Measurements from ENCODE around the gene C16orf96.
"Not testable (repeated sequence)": the region's sequence is repeated elsewhere in the genome, so short reads cannot be mapped to it uniquely, and the experiment has no call there.

C16orf96 gene

DNA sequence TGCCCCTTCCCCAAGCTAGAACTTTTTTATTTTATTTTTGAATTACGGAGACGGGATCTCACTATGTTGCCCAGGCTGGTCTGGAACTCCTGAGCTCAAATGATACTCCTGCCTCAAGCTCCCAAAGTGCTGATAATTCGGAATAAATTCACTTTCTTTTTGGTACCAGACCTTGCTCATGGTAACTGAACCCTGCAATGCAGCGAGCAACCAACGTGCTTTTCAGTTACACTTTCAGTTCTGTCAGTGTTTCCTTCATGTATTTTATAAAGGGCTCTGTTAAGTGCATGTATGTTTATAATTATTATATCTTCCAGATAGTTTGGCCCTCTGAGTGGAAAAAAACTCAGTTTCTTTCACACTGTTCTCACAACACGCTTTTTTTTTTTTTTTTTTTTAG is 13.9 kb downstream of the C16orf96 start:
- DNase-seq, result no peak

DNA sequence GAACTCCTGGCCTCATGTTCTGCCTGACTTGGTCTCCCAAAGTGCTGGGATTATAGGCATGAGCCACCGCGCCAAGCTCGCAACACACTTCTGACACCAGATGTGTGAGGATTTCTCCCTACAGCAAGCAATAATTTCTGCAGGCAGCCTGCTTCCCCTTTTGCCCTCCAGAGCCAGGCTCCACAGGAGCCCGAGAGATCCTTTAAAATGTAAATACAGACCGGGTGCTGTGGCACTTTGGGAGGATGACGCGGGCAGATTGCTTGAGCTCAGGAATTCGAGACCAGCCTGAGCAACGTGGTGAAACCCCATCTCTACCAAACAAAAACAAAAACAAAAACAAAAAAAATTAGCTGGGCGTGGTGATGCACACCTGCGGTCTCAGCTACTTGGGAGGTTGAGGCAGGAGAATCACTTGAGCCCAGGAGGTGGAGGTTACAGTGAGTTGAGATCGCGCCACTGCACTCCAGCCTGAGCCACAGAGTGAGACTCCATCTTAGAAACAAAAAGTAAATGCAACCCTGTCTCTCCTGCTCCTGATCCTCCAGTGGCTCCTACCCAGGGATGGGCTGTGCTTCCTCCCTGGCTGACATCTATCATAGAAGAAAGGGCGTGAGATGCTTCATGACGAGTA is 14.7 kb downstream of the C16orf96 start:
- DNase-seq, result peak; percentile 67

DNA sequence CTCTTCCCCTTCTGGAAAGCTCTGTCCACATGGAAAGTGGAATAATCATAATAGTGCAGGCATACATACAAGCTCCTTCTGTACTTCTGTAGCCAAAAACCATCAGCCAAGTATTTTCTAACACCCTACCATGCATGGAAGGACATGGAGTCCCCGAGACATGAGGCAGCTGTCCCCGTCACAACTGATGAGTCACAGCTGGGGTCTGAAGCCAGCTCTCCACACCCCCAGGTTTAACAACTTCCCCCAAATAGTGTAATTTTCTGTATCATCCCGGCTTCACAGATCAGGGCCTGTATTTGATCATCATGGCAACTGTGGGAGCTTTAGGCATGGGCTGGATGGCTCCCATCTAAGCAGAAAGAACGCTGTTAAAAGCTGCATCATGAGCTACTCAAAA is 16.6 kb downstream of the C16orf96 start:
- no peak for DNase-seq

DNA sequence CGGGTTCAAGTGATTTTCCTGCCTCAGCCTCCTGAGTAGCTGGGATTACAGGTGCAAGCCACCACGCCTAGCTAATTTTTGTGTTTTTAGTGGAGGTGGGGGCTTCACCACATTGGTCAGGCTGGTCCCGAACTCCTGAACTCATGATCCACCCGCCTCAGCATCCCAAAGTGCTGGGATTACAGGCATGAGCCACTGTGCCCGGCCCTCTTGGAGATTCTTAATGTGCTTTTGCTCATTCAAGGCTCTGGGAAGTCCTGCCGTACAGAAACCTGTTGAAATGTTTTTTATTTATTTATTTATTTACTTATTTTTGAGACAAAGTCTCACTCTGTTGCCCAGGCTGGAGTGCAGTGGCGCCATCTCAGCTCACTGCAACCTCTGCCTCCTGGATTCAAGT is 17.8 kb downstream of the C16orf96 start:
- DNase-seq, result not testable (repeated sequence)

DNA sequence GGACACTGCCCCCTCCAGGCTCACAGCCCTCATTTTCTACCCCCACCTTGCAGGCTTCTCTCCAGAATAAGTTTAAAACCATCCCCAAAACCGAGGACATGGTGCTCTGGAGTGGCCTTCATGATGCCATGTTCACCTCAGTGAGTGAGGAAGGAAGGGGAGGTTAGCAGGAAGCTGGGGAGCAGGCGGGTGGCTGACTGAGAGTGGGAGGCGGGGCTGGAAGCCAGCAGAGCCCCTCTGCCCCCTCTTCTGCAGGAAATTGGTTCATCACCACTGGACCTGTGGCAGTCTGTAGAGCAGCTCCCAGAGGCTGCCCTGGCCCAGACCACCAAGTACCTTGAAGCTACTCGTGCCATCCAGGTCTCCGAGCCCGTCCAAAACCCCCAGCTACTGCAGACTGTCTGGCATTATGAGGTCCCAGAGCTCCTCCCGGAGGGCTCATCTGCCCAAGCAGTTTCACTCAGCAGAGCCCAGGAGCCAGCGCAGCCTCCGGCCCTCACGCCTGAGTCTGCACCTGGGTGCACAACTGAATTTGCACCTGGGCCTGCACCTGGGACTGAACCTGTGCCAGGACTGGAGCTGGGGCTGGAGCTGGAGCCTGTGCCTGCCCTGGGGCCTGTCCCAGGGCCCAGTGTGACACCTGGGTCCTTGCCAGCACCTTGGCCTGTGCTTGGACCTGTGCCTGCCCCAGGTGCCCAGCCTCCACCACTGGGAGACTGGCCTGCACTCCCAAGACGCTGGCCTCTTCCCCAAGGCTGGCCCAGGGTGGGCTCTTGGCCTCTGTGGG is 19.0 kb downstream of the C16orf96 start:
- DNase-seq, result no peak

DNA sequence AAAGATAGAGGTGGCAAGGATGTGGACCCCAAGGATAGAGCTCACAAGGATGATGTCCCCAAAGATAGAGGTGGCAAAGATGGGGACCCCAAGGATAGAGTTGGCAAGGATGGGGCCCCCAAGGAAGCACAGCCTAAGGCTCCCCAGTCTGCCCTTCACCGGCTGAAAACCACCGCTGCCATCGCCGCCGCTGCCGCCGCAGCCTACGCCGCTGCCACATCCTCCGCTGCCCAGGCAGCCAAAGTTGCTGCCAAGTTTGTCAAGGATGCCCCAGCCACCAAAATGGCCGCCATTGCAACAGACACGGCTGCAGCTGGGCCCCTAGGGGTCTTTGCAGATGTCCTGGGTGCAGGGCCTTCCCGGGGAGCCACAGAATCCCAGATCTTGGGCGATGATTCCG is 19.9 kb downstream of the C16orf96 start:
- DNase-seq, result no peak

DNA sequence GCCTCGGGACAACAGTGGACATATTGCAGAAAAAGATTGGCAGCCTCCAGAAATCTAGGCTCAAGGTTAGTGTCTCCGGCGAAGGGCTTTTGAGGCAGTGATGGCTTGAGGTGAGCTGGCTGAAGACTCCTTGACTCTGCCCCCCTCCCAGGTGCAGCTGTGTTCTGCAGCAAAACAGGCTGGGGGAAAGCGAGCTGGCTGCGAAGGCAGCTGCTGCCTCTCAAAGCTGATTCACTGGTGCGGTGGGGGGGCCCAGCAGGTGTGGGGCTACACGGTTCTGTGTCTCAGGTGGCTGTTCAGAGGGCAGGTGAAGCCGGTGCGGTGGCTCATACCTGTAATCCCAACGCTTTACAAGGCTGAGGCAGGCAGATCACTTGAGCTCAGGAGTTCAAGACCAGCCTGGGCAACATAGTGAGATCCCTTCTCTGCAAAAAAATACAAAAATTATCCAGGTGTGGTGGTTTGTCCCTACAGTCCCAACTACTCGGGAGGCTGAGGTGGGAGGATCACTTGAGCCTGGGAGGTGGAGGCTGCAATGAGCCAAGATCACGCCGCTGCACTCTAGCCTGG is 22.9 kb downstream of the C16orf96 start:
- DNase-seq, result no peak

DNA sequence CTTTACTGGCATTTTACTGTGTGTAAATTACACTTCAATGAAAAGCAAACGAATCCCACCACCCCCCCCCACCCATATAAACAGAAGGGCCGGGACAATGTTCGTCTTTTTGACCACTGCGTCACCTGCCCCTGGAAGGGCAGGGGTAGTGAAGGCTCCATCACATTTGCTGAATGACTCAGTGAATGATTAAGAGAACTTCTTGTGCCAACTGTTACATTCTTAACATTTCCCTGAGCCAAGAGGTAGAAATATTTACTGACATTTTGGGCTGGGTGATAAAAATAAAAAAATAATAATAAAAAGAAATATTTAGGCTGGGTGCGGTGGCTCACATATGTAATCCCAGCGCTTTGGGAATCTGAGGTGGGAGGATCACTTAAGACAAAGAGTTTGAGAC is 24.1 kb downstream of the C16orf96 start:
- no peak for DNase-seq

DNA sequence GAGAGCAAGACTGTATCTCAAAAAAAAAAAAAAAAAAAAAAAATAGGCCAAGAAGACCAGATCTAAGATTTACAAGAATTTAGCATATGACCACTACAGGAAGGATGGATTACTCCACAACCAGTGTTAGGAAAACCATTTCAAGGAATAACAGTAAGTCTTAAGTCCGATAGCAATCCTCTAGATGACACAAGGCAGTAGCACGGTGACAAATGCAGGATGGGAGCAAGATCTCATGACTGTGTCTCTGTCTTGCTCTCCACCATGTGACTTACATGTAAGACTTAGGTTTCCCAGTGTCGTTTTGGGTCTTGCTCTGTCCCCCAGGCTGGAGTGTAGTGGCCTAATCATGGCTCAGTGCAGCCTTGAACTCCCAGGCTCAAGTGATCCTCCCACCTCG is 27.8 kb downstream of the C16orf96 start:
- DNase-seq, result no peak

DNA sequence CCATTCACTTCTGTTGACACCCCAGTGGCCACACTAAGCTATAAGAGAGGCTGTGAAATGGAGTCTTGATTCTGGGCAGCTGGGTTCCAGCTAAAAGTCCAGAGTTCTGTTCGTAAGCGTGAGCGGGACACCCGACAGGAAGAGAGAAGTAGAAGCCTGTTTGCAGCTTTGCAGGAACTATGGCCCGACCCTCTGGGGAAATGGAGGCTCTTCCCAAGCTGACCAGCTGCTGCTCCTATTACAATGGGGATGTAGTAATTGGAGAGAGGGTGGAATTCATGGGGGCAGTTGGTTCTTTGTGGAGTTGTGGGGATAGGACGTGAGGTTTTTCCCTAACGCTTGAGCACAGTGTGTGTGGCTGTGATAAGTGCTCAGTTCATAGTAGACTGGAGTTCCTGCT is 30.2 kb downstream of the C16orf96 start:
- no peak for DNase-seq

DNA sequence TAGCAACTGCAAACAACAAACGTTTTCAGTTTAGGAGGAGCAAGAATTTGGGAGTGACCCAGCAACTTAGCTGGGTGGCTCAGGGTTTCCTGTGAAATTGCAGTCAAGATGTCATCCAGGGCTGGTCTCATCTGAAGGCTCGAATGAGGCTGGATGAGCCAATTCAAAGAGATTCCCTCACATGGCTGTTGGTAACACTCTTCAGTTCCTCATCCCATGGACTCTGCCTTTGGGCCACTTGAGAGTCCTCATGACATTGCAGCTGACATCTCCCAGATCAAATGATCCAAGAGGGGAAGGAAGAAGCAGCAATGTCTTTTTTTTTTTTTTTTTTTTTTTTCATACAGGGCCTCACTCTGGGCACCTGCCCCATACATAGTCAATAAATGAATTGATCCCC is 32.2 kb downstream of the C16orf96 start:
- DNase-seq, result no peak

DNA sequence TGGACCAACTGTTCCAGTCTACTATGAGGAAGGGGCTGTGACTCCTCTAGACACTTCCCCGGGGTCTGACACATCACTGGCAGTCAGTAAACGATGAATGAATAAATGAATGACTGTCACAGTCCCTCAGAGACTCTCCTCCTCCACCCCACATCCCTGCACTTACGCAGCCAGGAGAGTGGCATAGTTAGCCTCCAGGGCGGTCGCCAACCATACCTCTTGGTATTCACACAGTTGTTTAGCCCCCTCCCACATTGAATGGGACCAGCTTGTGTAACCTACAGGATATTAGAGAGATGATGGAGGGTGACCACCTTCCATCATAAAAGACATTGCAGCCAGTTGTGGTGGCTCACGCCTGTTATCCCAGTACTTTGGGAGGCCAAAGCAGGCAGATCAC is 32.8 kb downstream of the C16orf96 start:
- no peak for DNase-seq

DNA sequence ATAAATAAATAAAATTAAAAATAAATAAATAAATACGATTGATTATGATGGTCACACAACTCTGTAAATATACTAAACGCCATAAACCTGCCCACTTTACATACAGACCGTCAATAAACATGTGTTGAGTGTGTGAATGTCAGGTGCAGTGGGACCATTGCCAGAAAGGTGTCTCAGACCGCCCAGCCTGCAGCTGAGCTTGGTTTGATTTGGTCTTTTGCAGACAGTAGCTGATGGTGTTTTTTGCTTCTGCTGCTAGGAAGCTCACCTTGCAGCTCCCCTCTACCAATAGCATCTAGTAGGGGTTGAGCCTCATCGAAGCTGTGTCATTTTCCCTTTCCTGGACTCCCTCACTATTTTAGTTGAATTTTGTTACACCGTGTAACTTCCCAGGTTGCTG is 35.1 kb downstream of the C16orf96 start:
- DNase-seq, result no peak

DNA sequence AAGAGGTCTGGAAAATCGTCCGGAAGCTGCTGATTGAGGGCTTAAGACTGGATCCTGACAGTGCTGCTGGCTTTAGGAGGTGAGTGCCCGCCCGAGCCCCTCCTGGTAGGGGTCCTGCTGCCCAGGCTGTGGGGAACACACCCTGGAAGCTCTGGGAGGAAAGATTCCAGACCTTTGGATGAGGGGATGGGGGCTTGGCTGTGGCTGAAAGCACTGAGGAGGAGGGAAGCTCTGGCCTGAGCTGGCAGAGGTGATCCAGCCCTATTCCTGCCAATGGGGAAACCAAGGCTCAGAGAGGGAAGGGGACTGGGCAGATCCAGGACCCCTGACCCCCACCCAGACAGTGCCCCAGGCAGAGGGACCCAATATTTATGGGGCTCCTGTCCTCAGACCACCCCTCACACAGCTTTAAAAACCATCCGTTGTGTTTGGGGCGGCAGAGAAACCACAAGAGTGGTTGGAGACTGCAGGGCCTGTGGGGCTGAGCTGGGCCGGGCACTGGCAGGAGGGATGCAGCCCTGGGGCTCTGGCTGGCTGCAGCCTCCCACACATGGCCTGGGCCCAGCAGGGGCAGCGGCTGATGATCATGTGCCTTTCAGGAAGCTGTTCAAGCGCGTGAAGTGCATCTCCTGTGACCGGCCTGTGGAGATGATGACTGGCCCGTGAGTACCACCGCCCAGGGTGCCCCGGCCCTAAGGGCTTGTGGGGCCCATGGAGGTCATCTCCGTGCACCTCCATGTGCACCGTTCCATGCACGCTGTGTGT is 35.7 kb downstream of the C16orf96 start:
- no peak for DNase-seq

DNA sequence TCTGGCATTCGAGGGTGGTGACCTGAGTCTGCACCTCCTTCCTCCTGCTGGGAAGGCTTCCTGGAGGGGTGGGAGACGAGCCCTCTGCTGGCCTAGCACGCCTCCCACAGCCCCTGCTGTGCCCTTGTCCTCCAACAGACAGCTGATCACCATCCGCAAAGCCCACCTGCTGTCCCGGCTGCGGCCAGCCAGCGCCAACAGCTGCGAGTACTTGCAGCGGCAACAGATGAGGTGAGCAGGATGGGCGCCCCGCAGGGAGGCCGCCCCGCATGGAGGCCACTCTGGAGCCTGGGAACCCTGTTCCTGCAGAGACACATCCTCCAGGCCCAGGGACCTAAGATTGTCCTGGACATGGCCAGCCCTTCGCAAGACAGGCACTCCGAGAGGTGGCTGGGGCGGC is 36.9 kb downstream of the C16orf96 start:
- no peak for DNase-seq

DNA sequence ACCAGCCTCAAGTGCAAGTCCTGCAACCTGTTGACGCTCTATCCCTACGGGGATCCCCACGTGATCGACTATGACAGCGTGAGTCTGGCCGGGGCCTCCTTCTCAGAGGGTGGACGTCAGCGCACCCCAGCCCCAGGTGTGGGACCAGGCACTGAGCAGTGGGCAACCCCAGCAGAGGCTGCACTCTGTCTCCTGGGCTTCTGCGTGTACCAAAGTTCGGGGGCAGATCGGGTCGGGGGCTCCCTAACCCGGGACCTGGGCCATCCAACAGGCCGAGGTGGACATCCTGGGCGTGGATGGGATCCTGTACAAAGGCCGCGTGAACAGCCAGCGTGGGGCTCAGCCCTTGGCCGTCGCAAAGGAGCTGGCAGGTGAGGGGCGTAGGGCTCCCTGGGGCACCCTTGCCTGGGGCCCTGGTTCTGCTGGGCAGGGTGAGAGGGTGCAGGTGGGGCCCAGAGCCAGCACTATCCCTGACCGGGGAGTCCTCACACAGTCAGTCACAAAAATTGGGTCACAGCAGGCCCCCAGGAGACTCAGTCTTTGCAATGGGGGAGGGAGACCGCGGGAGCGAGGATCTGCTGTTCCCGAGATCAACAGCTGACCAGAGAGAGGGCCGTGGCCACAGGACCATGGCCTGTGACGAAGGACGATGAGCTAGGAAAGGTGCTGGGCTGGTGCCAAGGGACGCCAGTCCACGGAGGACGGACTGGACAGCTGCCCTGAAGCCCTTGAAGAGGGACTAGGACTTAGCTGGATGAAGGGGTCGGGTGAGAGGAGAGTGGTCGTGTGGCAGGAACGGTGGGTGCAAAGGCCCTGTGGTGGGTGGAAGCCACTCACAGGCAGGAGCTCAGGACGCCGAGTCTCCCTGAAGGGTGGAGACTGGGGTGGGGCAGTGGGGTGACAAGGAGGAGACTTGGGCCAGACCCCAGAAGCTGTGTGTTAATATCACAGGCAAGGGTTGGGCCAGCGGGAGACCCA is 38.6 kb downstream of the C16orf96 start:
- DNase-seq, result no peak

DNA sequence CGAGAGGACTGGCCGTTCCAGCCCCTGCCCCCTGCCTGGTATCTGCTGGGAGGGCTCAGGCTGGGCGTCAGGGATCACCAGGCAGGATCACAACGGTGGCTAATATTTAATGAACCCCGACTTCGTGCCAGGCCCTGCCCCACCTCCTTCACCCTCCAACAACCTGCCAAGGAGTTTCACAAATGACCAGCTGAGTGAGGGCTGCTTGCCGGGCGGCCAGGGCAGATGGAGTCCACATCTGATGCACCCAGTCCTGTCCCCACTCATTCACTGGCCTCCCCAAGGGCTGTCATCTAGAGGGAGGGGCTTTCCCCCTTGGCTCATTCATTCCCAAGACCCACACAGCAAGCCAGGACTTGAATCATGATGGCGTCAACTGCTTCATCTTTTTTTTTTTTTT is 41.0 kb downstream of the C16orf96 start:
- no peak for DNase-seq

DNA sequence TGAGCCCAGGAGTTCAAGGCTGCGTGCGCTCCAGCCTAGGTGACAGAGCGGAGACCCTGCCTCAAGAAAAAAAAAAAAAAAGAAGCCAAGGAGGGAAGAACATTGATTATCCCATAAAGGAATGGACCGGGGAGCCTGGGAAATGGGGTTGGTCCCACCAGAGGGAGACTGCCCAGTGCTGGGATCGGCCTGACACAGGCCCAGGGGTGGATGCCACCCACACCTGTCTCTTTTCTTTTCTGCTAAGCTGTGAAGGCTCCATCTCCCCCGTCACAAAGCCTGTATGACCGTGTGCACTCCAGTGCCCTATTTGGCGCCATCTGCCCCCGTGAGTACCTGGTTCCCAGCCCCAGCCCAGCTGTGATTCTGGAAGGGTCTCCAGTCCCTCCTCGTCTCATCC is 42.9 kb downstream of the C16orf96 start:
- no peak for DNase-seq

DNA sequence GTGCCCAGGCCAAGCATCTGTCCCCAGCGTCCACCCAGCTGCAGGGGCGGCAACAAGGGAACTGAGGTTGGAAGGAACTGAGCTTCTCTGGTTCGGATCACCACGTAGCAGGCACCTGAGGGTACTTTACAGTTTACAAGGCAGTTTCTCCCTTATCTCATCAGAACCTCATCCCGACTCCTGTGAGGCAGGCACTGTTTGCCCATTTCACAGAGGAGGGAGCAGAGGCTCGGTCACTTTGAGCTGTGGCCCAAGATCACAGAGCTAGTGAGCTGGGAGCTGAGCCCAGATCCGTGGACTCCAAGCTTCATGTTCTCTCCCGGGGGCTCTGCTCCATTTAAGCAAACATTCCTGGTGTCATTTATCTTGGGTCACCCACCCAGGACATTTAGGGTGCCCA is 43.4 kb downstream of the C16orf96 start:
- DNase-seq, result no peak

DNA sequence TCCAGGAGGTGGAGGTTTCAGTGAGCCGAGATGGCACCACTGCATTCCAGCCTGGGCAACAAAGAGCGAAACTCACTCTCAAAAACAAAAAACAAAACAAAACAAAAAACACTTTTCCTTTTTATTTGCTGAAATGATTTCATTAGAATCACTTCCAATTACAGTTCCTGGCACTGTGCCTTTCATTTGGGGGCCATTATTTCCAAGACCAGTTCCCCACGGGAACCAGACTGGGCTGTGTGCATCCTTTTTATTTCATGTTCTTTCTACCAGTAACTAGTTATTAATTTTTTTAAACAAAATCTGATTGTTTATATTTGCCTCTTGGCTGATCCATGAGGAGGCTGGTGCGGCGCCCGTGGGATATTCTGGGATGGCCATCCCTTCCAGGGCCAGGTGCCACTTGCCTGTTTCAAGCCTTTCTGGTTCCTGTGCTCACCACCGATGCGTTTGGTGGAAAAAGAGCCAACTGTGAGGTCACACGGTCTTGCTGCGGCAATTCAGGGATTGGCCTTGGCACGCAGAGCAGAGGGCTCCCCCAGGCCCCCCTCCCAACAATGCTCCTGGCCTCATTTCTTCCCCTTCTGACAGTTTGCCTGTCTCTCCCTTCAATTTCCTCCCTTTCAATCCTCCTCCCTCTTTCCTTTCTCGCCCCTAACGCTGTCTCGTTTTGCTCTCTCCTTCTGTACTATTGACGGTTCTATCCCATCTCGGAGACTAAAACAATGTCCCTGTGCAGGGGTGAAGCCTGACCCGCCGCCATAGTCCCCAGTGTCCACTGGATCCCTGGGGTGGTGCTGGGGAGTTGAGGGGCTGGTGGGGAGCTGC is 45.1 kb downstream of the C16orf96 start:
- no peak for DNase-seq

DNA sequence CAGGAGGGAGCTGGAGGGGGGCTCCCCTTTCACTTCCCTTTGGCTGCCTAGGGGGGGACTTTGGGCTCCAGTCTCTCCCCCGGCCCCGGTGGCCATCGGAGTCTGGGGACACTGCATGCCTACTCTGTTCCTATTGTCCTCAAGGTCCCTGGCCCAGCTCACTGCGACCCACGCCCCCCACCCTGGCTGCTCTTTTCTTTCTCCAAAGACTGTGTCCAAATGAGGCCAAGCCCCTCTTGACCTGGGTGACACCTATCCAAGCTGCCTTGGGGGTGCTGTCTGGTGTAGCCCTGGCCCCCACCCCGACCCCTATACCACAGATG is 45.7 kb downstream of the C16orf96 start:
- no peak for DNase-seq

DNA sequence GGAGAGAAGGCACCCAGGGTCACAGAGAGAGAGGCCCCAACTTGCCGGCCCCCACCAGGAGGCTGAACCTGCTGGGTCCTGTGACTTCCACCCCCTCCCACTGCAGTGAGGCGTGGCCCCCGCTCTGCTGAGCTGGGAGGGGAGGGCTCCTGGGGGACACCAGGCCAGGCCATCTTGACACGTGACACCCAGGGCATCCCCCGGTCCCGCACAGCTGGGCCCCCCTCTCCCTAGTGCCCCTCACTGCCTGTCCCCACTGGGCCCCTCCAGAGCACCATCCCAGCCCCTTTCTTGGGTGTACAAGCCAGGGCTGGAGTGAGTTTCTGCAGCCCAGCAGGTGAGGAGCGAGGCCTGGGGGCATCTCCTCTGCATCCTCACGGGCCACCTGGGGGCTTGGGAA is 46.2 kb downstream of the C16orf96 start:
- no peak for DNase-seq

Measured in islet precursor cell (in vitro differentiated cells).